Kasumi-1 (cell line): Measurements from ENCODE around the gene SLC34A1.
"Not testable (repeated sequence)": the region's sequence is repeated elsewhere in the genome, so short reads cannot be mapped to it uniquely, and the experiment has no call there.

Experiments
- DNase-seq, 2 experiments: peaks; one replicate each; lab custom pipeline; 2025; lab: John Stamatoyannopoulos, UW

The SLC34A1 gene

GRCh38 chr5:177410575-177410974, 26.3 kb downstream of the SLC34A1 start:
- no peak for DNase-seq

GRCh38 chr5:177412603-177413233, 28.5 kb downstream of the SLC34A1 start:
- no peak for DNase-seq

- DNase-seq: no peak
These were observed 30.2 kb downstream of the SLC34A1 start for GRCh38 chr5:177414481-177414880.

GRCh38 chr5:177417081-177417480, 32.8 kb downstream of the SLC34A1 start:
- not testable (repeated sequence) for DNase-seq

- no peak for DNase-seq
These were observed 34.8 kb downstream of the SLC34A1 start for GRCh38 chr5:177419046-177419445.

GRCh38 chr5:177420472-177420871, 36.2 kb downstream of the SLC34A1 start:
- DNase-seq: not testable (repeated sequence)

GRCh38 chr5:177421062-177421798, 37.0 kb downstream of the SLC34A1 start:
- no peak for DNase-seq

GRCh38 chr5:177423671-177424070, 39.4 kb downstream of the SLC34A1 start:
- DNase-seq: no peak

- no peak for DNase-seq
These were observed 41.1 kb downstream of the SLC34A1 start for GRCh38 chr5:177425196-177425800.

GRCh38 chr5:177425801-177426565, 41.7 kb downstream of the SLC34A1 start:
- peak; percentile 99 to 100 for DNase-seq

- DNase-seq: no peak
These were observed 42.5 kb downstream of the SLC34A1 start, which contains the start of gene GRK6 for GRCh38 chr5:177426566-177427210. TSS of gene GRK6 (plus strand) at chr5:177426676. CDS start at chr5:177426846, 170 bp downstream.

GRCh38 chr5:177427211-177427822, 43.1 kb downstream of the SLC34A1 start:
- DNase-seq: no peak

GRCh38 chr5:177427919-177428573, 43.8 kb downstream of the SLC34A1 start:
- DNase-seq: no peak

GRCh38 chr5:177428574-177429217, 44.5 kb downstream of the SLC34A1 start:
- no peak for DNase-seq

- peak; percentile 96 for DNase-seq
These were observed 45.2 kb downstream of the SLC34A1 start for GRCh38 chr5:177429248-177430040.

GRCh38 chr5:177430140-177430951, 46.1 kb downstream of the SLC34A1 start:
- DNase-seq: no peak

- DNase-seq: no peak
These were observed 46.7 kb downstream of the SLC34A1 start for GRCh38 chr5:177430972-177431316.

- DNase-seq: peak; percentile 42 to 76
These were observed 47.3 kb downstream of the SLC34A1 start for GRCh38 chr5:177431317-177432142.
